Psoas muscle (tissue), 8 donors: Measurements from ENCODE around the gene GSG1L2. TPM values are rescaled to one million over a fixed set of nuclear protein-coding genes. Genes with fewer than 3 reads are reported as not detected.

Source experiments
- ATAC-seq, 4 donors: fragments of 200-7000 bp; cut with Tn5 transposase; one replicate each; pipeline ENCODE4 v1.9.1; 2020; ENCODE audit warnings: moderate library complexity in 3 of 4, mild to moderate bottlenecking in 2 of 4
- DNase-seq, 2 donors: peaks; one replicate each; pipeline ENCODE4 v3.0.0-alpha.2; 2020
- H3K27ac ChIP-seq: fragments of 200-600 bp; one replicate; pipeline ENCODE4 v1.8.0; 2022
- H3K27me3 ChIP-seq, 3 donors: fragments of 200-600 bp in 1 of 3; one replicate each; pipeline versions ENCODE4 v1.6.1 to v1.8.0; 2013 to 2022; ENCODE audit warnings: low read length in 2 of 3, mild to moderate bottlenecking in 2 of 3, moderate library complexity in 1 of 3; ENCODE audit not compliant: insufficient read depth in 3 of 3
- H3K36me3 ChIP-seq, 2 donors: fragments of 200-600 bp in 1 of 2; one replicate each; pipeline versions ENCODE4 v1.6.1 to v1.8.0; 2013 to 2022; ENCODE audit warnings: low read depth in 1 of 2, mild to moderate bottlenecking in 1 of 2, moderate library complexity in 1 of 2; ENCODE audit not compliant: insufficient read depth in 1 of 2
- H3K4me1 ChIP-seq: fragments of 200-600 bp; one replicate; pipeline ENCODE4 v1.8.0; 2022
- H3K4me3 ChIP-seq: fragments of 200-600 bp; one replicate; pipeline ENCODE4 v1.8.0; 2022; ENCODE audit warnings: mild to moderate bottlenecking
- H3K9me3 ChIP-seq: fragments of 200-600 bp; one replicate; pipeline ENCODE4 v1.8.0; 2022
- WGBS, 3 donors: extraction: QIAGEN DNeasy Blood & Tissue Kit; methylation state at CpG; one replicate each; pipeline versions ENCODE4 v1.1.6 to v1.1.7; 2013; 5-methylcytosine and 5-hydroxymethylcytosine counted together
- intact Hi-C, 2 donors: fragments of 100-400 bp; cut with DNase I; formaldehyde crosslinking; loops; one replicate each; pipeline versions ENCODE4 v1.11.0 to v1.14.2; 2022
- polyA plus RNA-seq, 3 donors: library from polyadenylated mRNA; stranded (reverse); fragments of 200-250 nt; gene quantifications; one replicate each; pipeline ENCODE4 v1.2.3, GENCODE V29; 2013
- total RNA-seq, 4 donors: library from RNA; stranded (reverse); fragmentation: NEBNext Ultra II Directional in 2 of 4; extraction: Animal tissue kit (Norgen Biotek cat#: 25700) in 2 of 4; gene quantifications; one replicate each; pipeline versions ENCODE4 v1.2.1 to v1.2.4, GENCODE V29; 2021 to 2023
- TF ChIP-seq, protein P1 (sequence below): fragments of 200-600 bp; IDR thresholded peaks from one replicate; pipeline ENCODE4 v1.8.0; 2022; ENCODE audit warnings: antibody characterized with exemption
- donor health status: healthy with polysubstance abuse.
- donor health status: DM: no; HTN: no; CAD: no; lungs with moderate emphysema.
- donor health status: Bipolar disorder and iron deficiency.
- donor health status: healthy.
- donor health status: DM: yes; HTN: yes; CAD: no.
- donor health status: DM: no; HTN: no; CAD: no.
- donor health status: DM: no; HTN: no; CAD: no.
- donor health status: DM: yes; HTN: yes; CAD: no.

GSG1L2 gene
- total and polyA plus RNA-seq, 7 donors: not detected

DNA sequence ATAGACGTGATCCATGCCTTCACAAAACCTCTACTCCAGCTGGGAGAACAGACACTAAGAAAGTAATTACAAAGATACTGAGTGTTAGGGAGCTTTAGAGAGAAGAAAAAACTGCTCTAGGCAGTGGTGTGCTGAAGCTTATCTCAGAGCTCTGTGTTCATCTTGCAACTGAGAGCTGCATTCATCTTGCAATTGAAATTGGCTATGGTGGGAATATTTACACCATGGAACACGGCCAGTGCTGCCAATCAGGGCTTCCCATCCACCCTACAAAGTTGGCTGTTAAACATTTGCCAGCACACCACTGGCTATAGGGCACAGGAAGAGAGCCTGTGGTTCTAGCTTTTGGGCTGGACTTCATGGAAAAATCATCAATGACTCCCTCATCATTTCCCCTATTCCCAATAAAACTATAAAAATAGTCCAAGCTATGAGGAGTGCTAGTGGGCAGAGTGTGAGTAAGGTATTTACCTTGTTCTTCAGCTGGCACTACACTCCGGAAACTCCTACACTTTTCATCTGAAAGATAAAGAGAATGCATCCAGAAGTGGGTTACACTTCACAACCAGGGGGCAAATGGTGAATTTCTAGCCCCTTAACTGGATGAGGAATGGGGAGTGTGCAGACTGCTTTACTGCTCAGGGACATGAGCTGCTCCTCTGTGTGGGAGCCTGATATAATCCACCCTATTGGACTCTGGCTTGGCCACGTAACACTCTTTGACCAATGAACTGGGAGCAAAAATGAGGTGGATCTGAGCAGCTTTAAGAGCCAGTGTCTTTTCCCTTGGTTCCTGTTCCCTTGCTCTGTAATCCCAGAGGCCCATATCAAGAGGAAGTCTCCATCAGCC is 11.6 kb downstream of the GSG1L2 start:
- 75 to 79% (median 79%) methylated on average over 4 of the region's 4 CpGs for WGBS, 3 donors
- Histone ChIP-seq H3K27me3 (no peaks in the 10 kb centered on the region), H3K4me3 (no peak overlapping the region), H3K4me1 (peaks cover 3% of the 10 kb centered on the region), H3K27ac (no peak overlapping the region), H3K9me3 (no peaks in the 10 kb centered on the region), H3K36me3 (no peaks in the 10 kb centered on the region)
- TF ChIP-seq, protein P1, sequence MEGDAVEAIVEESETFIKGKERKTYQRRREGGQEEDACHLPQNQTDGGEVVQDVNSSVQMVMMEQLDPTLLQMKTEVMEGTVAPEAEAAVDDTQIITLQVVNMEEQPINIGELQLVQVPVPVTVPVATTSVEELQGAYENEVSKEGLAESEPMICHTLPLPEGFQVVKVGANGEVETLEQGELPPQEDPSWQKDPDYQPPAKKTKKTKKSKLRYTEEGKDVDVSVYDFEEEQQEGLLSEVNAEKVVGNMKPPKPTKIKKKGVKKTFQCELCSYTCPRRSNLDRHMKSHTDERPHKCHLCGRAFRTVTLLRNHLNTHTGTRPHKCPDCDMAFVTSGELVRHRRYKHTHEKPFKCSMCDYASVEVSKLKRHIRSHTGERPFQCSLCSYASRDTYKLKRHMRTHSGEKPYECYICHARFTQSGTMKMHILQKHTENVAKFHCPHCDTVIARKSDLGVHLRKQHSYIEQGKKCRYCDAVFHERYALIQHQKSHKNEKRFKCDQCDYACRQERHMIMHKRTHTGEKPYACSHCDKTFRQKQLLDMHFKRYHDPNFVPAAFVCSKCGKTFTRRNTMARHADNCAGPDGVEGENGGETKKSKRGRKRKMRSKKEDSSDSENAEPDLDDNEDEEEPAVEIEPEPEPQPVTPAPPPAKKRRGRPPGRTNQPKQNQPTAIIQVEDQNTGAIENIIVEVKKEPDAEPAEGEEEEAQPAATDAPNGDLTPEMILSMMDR: no peak
- DNase-seq (no peak), ATAC-seq (no peak)
- intact Hi-C loops: no loop called here

DNA sequence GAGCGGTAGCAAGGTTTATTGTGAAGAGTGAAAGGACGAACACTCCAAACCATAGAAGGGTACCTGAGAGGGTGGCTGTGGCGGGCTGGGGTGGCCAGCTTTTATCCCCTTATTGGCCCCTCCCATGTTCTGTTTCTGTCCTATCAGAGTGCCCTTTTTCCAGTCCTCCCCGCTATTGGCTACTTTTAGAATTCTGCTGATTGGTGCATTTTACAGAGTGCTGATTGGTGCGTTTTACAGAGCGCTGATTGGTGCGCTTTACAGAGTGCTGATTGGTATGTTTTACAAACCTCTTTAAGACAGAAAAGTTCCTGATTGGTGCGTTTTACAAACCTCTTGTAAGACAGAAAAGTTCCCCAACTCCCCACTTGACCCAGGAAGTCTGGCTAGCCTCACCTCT is 12.5 kb downstream of the GSG1L2 start:
- peaks cover 3% of the 10 kb centered on the region for H3K4me1 ChIP-seq
- 92 to 93% (median 92%) methylated on average over 8 of the region's 8 CpGs for WGBS, 3 donors
- H3K36me3 ChIP-seq: no peaks in the 10 kb centered on the region
- H3K9me3 ChIP-seq: peaks cover 4% of the 10 kb centered on the region
- TF ChIP-seq, protein P1: no peak
- DNase-seq (no peak), ATAC-seq (no peak)
- H3K27me3 ChIP-seq: no peaks in the 10 kb centered on the region
- intact Hi-C loops: no loop called here
- H3K27ac ChIP-seq: no peak overlapping the region
- H3K4me3 ChIP-seq: no peak overlapping the region

DNA sequence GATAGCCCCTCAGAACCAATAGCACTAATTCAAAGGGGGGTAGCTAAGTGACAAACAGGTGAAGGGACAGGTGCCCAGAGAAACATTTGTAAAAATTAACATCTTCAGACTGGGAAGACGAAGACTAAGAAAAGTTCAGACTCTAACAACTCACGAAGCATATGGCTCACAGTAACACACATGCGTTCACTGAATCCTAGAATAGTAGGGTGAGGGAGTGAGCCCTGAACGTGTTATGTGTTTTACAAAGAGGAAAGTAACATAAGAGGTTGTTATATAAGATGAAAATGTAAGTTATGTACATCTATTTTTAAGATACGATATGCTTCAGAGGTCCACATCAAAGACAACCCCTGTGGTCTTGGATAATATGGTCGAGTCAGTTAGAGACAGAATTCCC is 15.2 kb downstream of the GSG1L2 start:
- no peaks in the 10 kb centered on the region for H3K4me1 ChIP-seq
- no peaks in the 10 kb centered on the region for H3K36me3 ChIP-seq
- DNase-seq (no peak), ATAC-seq (no peak)
- WGBS, 3 donors: 68 to 72% (median 69%) methylated on average over 6 of the region's 6 CpGs
- no peaks in the 10 kb centered on the region for H3K27me3 ChIP-seq
- H3K9me3 ChIP-seq: peaks cover 6% of the 10 kb centered on the region
- intact Hi-C loops: no loop called here
- H3K4me3 ChIP-seq: no peak overlapping the region
- TF ChIP-seq, protein P1: no peak
- no peak overlapping the region for H3K27ac ChIP-seq

DNA sequence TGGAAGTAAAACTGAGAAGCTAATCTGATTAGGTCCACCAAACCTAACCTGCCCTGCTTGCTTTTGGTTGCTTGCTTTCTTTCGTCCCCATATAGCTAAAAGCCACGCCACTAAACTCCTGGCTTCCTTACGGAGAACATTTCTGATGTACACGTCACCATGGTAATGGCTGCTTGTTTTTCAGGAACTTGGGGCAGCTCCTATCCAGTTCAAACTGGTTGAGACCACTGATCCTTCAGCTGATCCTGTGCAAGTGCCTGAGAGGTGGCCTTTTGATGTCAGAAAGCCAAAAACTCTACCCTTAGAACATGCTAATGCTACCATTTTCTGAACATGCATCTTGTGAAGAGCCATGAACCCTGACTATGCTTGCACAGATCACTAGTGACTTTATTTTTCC is 16.1 kb downstream of the GSG1L2 start:
- no peaks in the 10 kb centered on the region for H3K27me3 ChIP-seq
- intact Hi-C loops: no loop called here
- TF ChIP-seq, protein P1: no peak
- H3K27ac ChIP-seq: no peak overlapping the region
- DNase-seq: no peak
- no peak for ATAC-seq
- H3K4me3 ChIP-seq: no peak overlapping the region
- 58 to 86% (median 61%) methylated on average over 4 of the region's 4 CpGs for WGBS, 3 donors
- peaks cover 6% of the 10 kb centered on the region for H3K9me3 ChIP-seq
- no peaks in the 10 kb centered on the region for H3K4me1 ChIP-seq
- no peaks in the 10 kb centered on the region for H3K36me3 ChIP-seq

DNA sequence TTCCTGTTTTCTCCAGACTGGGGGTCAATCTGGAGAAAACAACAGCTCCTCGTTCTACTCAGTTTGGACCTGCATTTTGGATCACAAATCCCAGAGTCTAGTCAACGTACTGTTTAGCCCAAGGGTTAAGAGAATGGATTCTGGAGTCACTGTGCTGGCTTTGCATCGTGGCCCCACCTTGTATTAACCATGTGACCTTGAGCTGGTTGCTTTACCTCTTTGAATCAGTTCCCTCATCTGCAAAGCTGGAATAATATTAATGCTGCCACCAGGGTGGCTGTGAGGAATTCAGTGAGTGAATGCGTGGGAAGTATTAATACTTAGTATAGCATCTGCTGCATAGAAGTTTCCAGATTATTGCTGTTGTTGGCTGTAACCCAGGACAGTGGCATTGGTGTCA is 19.2 kb downstream of the GSG1L2 start:
- no peak for ATAC-seq
- H3K36me3 ChIP-seq: no peaks in the 10 kb centered on the region
- no peak overlapping the region for H3K27ac ChIP-seq
- DNase-seq: no peak
- no peaks in the 10 kb centered on the region for H3K4me1 ChIP-seq
- peaks cover 6% of the 10 kb centered on the region for H3K9me3 ChIP-seq
- TF ChIP-seq, protein P1: no peak
- 65 to 74% (median 69%) methylated on average over 4 of the region's 4 CpGs for WGBS, 3 donors
- no peaks in the 10 kb centered on the region for H3K27me3 ChIP-seq
- H3K4me3 ChIP-seq: no peak overlapping the region
- intact Hi-C loops: no loop called here
